ENCODE data around the gene LPP.

DNA sequence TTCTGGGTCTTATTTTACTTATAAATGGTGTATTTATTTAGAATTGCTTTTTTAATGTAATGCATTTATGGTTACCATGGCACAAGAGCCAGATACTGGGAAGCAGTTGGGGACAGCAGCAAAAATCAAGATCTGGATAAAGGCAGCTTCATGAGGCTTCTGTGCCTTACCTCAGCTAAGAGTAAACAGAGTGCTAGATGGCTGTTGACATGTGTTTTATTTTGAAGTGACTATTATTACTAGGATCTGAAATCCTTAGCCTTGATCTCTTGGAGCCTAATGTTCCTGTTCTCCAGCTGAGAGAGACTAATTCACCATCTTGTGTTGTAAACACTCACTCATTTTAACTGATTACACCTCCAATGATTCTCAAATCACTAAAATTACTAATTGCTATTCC, 317.8 kb downstream of the LPP start:
- TF ChIP-seq, protein P1, sequence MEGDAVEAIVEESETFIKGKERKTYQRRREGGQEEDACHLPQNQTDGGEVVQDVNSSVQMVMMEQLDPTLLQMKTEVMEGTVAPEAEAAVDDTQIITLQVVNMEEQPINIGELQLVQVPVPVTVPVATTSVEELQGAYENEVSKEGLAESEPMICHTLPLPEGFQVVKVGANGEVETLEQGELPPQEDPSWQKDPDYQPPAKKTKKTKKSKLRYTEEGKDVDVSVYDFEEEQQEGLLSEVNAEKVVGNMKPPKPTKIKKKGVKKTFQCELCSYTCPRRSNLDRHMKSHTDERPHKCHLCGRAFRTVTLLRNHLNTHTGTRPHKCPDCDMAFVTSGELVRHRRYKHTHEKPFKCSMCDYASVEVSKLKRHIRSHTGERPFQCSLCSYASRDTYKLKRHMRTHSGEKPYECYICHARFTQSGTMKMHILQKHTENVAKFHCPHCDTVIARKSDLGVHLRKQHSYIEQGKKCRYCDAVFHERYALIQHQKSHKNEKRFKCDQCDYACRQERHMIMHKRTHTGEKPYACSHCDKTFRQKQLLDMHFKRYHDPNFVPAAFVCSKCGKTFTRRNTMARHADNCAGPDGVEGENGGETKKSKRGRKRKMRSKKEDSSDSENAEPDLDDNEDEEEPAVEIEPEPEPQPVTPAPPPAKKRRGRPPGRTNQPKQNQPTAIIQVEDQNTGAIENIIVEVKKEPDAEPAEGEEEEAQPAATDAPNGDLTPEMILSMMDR (IDR thresholded peaks at IDR 0.05; ENCODE audit: low read length): no peak
- no peak for TF ChIP-seq EZH2 (IDR thresholded peaks at IDR 0.05; ENCODE audit: borderline replicate concordance, low read length)
